H7 (cell line): ENCODE results near the gene KLHDC3. TPM values are rescaled to one million over a fixed set of nuclear protein-coding genes. Genes with fewer than 3 reads are reported as not detected.

Experiments used
- DNase-seq: peaks from one replicate; pipeline ENCODE4 v3.0.0; 2012
- H3K27me3 ChIP-seq: 2 replicates; pipeline ENCODE4 v1.6.0; 2011; ENCODE audit warnings: mild to moderate bottlenecking, low read length; ENCODE audit not compliant: control insufficient read depth, insufficient read depth
- H3K36me3 ChIP-seq: replicated peaks from 2 replicates; pipeline ENCODE4 v1.5.1; 2011; ENCODE audit warnings: low read length; ENCODE audit not compliant: control insufficient read depth, insufficient read depth
- H3K4me3 ChIP-seq: 2 replicates; pipeline ENCODE4 v1.5.1; 2011; ENCODE audit warnings: low read depth, mild to moderate bottlenecking, control low read depth, low read length, moderate library complexity; ENCODE audit not compliant: insufficient read depth
- total RNA-seq: library from RNA; depleted of rRNA; stranded (reverse); fragments of >200 nt; shearing (Covaris generic); gene quantifications from 2 replicates; pipeline ENCODE4 v1.2.3, GENCODE V29; 2014

Gene KLHDC3
- total RNA-seq, 1 experiment from 2014 or later: 253 TPM

- H3K36me3 ChIP-seq: peaks cover 23% of the 10 kb centered on the region
- no peak for DNase-seq
- no peaks in the 10 kb centered on the region for H3K27me3 ChIP-seq
- H3K4me3 ChIP-seq: no peak overlapping the region; the same call in 1 of the 2 replicates
Observed at GRCh38 chr6:43052225-43052841, 38.3 kb downstream of the KLHDC3 start.

- Histone ChIP-seq H3K4me3 (peak overlapping the region; percentile 90), H3K27me3 (no peaks in the 10 kb centered on the region), H3K36me3 (peaks cover 25% of the 10 kb centered on the region)
- DNase-seq: peak; percentile 56
Observed at GRCh38 chr6:43052842-43053544, 38.9 kb downstream of the KLHDC3 start.

GRCh38 chr6:43053545-43054205 lies 39.6 kb downstream of the KLHDC3 start, which contains the start of gene CUL7:
Gene CUL7 (minus strand): TSS chr6:43053851. CDS start chr6:43052788, 1,063 bp downstream.
- Histone ChIP-seq H3K36me3 (peaks cover 20% of the 10 kb centered on the region), H3K27me3 (no peaks in the 10 kb centered on the region)
- peak; percentile 99 for DNase-seq

GRCh38 chr6:43054206-43054943 lies 40.3 kb downstream of the KLHDC3 start:
- peaks cover 19% of the 10 kb centered on the region for H3K36me3 ChIP-seq
- H3K4me3 ChIP-seq: peak overlapping the region; percentile 90; the same call in 1 of the 2 replicates
- DNase-seq: peak; percentile 72
- no peaks in the 10 kb centered on the region for H3K27me3 ChIP-seq

More at GRCh38 chr6:43053545-43054205, 39.6 kb downstream of the KLHDC3 start, which contains the start of gene CUL7:
- H3K4me3 ChIP-seq: peak within 1 kb of the TSS; percentile 90

- Histone ChIP-seq H3K4me3 (no peak overlapping the region), H3K36me3 (peaks cover 10% of the 10 kb centered on the region), H3K27me3 (no peaks in the 10 kb centered on the region)
- no peak for DNase-seq
Observed at GRCh38 chr6:43055966-43056365, 41.9 kb downstream of the KLHDC3 start.

- Histone ChIP-seq H3K4me3 (peak overlapping the region; percentile 79), H3K27me3 (no peaks in the 10 kb centered on the region), H3K36me3 (peaks cover 5% of the 10 kb centered on the region)
- DNase-seq: no peak
Observed at GRCh38 chr6:43058531-43058930, 44.5 kb downstream of the KLHDC3 start.

- H3K27me3 ChIP-seq: no peaks in the 10 kb centered on the region
- peak; percentile 100 for DNase-seq
- peaks cover 5% of the 10 kb centered on the region for H3K36me3 ChIP-seq
- peak within 1 kb of the TSS; percentile 87 for H3K4me3 ChIP-seq
Observed at GRCh38 chr6:43059168-43060033, 45.4 kb downstream of the KLHDC3 start, which contains the start of the genes KLC4 and MRPL2. Gene KLC4 (plus strand): TSS chr6:43059631. CDS start chr6:43061336, 1,705 bp downstream. Gene MRPL2 (minus strand): TSS chr6:43059434. CDS start chr6:43059381, 53 bp downstream.

GRCh38 chr6:43060034-43060754 lies 46.1 kb downstream of the KLHDC3 start:
- Histone ChIP-seq H3K4me3 (peak overlapping the region; percentile 87), H3K27me3 (no peaks in the 10 kb centered on the region), H3K36me3 (peaks cover 5% of the 10 kb centered on the region)
- peak; percentile 82 for DNase-seq

GRCh38 chr6:43060755-43061633 lies 46.9 kb downstream of the KLHDC3 start:
- H3K27me3 ChIP-seq: no peaks in the 10 kb centered on the region
- H3K36me3 ChIP-seq: peaks cover 5% of the 10 kb centered on the region
- DNase-seq: no peak
- no peak overlapping the region; the same call in 1 of the 2 replicates for H3K4me3 ChIP-seq

- no peaks in the 10 kb centered on the region for H3K27me3 ChIP-seq
- DNase-seq: no peak
- H3K36me3 ChIP-seq: peaks cover 7% of the 10 kb centered on the region
Observed at GRCh38 chr6:43061861-43062260, 47.8 kb downstream of the KLHDC3 start.

GRCh38 chr6:43062818-43063217 lies 48.8 kb downstream of the KLHDC3 start:
- Histone ChIP-seq H3K27me3 (no peaks in the 10 kb centered on the region), H3K4me3 (no peak overlapping the region), H3K36me3 (peaks cover 5% of the 10 kb centered on the region)
- DNase-seq: no peak

More at GRCh38 chr6:43061861-43062260, 47.8 kb downstream of the KLHDC3 start:
- H3K4me3 ChIP-seq: no peak overlapping the region

GRCh38 chr6:43070028-43070632 lies 56.1 kb downstream of the KLHDC3 start:
- peaks cover 4% of the 10 kb centered on the region for H3K36me3 ChIP-seq
- no peaks in the 10 kb centered on the region for H3K27me3 ChIP-seq
- peak; percentile 91 for DNase-seq
- no peak overlapping the region for H3K4me3 ChIP-seq
